GM19240 (cell line): ENCODE data around the gene SCIN.
"Not testable (repeated sequence)": the region's sequence is repeated elsewhere in the genome, so short reads cannot be mapped to it uniquely, and the experiment has no call there.

ENCODE experiments used
- DNase-seq: peaks from one replicate; pipeline ENCODE4 v3.0.0; 2011; ENCODE audit warnings: low spot score; ENCODE audit not compliant: insufficient read length

Gene SCIN

DNA sequence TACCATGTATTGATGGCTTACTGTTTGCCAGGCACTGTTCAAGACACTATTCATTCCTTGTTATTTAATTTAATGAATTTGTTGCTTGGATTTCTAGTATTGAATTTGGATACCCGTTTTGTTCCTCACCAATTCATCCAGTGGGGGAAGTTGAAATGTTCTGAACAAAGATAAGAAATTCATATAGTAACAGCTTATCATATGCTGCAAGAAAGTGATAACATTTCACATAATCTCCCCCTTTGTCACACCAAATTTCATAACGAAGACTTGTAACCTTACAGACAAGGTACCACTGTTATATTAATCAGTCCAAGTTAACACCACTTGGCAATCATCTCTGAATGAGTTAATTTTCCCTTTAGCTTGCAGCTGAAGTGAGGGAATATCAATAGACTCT, 42.1 kb downstream of the SCIN start:
- no peak for DNase-seq

DNA sequence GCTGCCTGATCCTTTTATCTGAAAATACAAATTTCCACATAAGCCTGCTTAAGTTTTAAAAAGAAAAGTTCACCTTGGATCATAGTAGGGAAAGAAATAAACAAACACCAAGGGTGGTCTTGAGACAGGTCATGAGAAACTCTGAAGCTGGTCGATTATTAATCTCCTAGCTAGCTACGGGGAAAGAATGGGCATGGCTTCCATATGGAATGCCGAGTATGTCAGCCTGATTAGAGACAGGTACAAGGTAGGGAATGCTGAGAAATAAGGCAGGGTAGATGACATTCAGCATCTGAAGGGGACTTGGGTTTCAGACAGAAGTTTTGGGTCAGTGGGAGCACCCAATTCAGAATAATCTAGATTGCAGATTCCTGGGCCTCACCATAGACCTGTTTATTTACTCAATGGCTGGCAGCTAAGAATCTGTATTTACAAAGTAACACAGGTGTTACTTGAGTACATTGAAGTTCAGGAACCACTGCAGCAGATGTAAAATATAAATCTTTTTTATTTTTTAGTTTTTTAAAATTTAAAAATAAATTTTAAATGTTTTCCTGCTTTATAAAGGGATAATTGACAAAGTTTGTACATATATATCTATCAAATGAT, 49.0 kb downstream of the SCIN start:
- DNase-seq, result no peak

DNA sequence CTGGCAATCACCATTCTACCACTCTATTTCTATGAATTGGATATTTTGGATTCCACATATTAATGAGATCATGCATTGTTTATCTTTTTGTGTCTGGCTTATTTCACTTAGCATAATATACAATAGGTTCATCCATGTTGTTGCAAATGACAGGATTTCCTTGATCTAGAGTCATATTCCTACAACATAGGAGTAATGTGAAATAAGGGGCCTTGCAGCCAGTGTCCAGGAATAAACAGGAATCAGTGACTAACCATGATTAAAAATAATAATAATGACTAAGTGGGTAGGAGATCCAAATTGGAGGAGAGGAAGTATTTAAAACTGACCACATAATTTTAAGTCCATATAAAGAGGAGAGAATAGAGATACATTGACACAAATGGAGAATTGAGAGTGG, 49.9 kb downstream of the SCIN start:
- no peak for DNase-seq

DNA sequence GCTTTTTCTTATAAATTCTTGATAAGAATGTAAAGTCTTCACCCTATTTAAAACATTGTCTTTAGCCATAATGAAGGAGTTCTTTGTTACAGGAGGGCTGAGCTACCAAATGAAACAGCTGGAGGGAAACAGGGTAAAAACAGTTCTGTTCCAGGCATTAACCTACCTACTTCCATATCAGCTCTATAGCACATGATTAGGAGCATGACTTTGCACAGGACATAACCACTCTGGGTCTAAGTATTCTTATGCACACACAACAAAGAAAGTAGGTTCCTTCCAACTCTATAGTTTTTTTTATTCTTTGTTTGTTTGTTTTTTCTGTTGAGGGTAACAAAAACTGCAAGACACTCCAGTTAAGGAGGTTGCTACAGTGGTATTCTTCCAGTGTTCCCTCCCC, 52.7 kb downstream of the SCIN start:
- DNase-seq, result no peak

DNA sequence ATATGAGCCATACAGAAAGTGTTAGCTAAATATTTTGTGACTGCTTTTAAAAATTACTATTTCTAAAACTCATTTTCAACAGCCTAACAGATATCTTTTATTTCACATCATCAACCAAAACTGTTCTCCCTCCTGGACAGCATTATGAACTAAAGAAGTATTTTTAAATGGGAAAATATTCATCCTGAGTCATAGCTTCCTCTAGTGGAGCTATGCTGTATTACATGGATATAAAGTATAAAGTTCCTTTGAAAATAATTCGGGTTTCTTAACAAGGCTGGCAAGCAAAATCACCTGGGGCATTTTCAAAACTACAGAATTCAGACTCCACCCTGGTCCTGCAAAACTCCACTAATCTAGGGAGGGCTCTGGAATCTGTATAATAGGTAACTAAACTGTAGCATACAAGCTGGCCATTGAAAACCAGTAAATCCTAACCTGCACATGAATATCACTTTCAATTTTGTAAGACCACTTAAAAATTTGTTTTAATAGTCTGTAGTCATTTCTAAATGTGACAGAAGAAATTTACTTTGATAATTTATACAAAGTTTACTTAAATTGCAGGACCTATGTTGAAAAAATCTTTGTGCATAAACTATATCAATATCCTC, 53.5 kb downstream of the SCIN start:
- DNase-seq, result no peak

GRCh38 chr7:12625836-12626235, 55.3 kb downstream of the SCIN start:
- DNase-seq, result no peak

GRCh38 chr7:12629816-12630512, 59.4 kb downstream of the SCIN start:
- no peak for DNase-seq

DNA sequence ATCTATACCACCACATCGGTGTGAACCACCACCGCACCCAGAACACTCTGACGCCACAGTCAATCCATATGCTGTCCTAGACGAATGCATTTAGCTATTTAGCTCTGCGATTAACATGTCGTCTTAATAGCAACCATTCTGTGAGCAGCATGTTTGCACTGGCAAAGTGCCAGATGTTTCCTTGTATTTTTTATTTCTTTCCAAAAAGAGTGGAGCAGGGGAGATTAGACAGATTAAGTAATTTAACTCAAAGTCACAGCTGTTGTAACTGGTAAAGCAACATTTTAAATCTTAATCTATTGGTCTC, 59.9 kb downstream of the SCIN start:
- DNase-seq, result no peak

- DNase-seq, result no peak
Observed at GRCh38 chr7:12633582-12633981, 63.1 kb downstream of the SCIN start.

GRCh38 chr7:12635830-12636229, 65.3 kb downstream of the SCIN start:
- DNase-seq, result no peak

DNA sequence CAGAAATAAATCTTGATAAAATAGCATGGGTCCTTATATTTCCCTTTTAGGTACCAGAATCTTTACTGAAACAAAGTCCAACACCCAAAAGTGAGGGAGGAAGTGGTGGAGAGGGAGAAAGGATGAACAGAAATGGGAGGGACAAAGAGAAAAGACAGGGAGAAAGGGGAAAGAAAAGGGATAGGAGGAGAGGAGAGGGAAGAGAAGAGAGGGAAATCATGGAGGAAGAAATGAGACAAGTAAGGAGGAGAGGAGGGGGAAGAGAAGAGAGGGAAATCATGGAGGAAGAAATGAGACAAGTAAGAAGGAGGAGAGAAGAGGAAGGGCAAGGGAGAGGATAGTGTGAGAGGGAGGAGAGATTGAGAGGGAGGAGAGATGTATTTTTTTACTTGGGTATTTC, 66.8 kb downstream of the SCIN start:
- no peak for DNase-seq

DNA sequence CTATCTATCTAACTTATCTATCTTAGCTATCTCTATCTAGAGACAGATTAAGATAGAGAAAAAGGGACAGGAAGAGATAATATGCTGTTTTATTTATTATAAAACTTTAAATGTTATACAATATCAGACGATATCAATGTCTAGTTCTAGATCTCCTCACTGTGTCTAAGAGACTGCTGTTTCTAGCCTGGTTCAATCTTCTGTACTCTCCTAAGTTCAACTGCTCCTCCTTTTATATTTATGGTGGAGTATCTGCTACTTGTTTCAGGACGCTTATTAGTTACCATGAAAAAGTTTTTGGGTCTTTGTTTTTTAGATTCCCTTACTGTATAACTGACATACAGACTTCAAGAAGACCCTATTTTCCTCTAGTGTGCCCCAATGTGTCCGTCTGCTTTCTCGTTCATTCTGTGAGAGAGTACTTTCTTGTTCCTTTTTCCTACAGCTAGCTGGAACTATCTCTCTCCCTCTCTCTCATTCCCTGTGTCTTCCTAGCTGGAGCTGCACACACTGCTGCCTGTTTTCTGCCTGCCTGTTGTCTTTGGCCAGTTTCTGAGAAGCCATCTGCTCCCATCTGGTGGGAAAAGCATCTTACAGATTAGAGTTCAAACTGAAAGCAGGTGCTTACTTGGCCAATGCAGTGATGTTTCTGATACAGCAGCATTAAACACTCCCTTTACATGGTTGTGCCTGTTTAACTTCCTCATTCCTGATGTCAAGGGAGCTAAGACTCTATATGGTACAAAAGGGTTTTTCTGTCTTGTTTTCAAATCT, 67.5 kb downstream of the SCIN start:
- no peak for DNase-seq

DNA sequence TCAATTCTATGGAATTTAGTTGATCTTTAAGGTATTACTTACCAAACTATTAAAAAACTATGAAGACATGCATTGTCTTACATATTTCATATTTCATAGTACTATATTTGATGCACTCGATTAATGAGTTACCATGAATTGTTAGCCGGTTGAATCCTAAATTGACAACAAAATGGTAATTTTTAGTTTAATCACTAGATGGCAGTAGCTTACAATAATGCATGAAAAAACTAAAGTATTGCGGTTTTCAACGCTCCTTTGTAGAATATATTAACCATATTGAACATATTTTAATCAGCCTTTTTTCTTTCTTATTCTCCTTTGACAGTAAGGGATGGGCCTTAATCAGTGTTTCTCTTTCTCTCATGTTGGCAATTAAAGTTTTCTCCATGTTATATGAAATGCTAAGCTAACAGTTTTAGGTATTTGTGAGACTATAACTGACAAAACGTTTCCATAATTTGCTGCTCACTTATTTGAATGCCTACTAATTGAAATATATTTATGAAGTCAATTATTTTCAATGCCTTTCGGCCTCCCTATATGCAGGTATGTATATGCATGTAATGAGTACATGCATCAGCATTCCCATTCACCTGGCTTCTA, 68.4 kb downstream of the SCIN start:
- no peak for DNase-seq

DNA sequence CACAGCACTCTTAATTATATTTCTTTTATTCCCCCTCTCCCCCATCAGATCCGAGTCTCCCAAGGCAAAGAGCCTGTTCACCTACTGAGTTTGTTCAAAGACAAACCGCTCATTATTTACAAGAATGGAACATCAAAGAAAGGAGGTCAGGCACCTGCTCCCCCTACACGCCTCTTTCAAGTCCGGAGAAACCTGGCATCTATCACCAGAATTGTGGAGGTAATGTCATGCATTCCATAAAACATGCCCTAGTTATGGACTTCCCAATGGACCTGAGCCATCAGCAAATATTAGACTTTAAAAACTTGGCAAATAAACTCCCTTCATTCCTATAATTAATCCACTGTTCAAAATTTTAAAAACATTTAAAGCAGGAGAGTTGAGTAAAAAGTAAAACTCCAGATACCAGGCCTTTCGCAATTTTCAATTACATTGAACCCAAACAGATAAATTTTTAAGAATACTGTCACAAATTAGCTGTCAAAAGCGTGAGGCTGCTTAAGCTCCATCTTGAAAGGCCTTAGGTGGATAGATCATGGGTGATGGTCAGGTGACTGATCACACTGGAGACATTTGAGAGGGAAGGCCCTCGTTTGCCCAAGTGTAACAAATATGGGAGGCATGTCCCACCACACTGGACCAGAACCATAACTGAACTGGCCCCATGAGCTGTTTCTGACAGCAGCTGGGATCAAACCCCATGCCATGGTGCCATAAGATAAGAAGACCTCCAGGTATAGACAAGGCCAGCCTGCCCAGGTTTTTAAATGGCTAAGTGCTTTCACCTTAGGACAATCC, 70.0 kb downstream of the SCIN start:
- no peak for DNase-seq

DNA sequence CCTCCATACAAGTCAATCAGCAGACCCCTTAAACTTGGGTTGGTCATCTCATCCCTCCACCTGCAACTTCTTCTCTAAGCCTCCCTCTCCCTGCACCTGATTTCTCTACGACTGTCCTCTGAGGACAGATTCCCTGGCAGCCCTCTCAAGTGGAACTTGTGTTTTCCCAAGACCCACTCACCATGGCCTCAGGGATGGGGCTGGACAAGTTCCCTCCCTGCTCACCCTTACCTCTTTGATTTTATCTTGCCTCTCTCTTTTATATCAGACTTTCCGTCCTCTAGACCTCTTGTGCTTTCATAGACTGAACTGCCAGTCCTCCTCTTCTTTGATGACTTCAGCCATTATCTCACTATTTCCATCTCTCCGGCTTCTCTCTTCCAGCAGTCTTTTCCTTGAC, 70.7 kb downstream of the SCIN start:
- DNase-seq, result no peak

- no peak for DNase-seq
Observed at GRCh38 chr7:12642508-12642907, 72.0 kb downstream of the SCIN start.

- DNase-seq, result no peak
Observed at GRCh38 chr7:12643001-12643643, 72.6 kb downstream of the SCIN start.

DNA sequence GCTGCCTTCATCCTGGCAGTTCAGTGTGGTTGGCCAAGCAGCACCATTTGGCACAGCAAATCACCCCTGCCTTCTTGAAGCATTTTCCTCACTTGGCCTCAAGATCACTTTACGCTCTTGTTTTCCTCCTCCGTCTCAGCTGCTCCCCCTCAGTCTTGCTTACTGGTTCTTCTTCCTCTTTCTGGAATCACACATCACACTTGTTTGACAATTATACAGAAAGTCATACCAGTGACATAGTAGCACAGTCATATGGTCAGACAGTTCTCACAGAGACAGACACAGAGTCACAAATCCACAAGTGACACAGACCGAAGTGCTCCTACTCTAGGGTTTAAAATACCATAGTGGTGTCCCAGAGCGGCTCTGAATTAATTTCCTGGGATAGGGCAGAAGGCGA, 73.1 kb downstream of the SCIN start:
- DNase-seq, result no peak

GRCh38 chr7:12645212-12645611, 74.7 kb downstream of the SCIN start:
- not testable (repeated sequence) for DNase-seq

GRCh38 chr7:12646139-12646538, 75.6 kb downstream of the SCIN start:
- DNase-seq, result no peak
